Loucy (cell line): ENCODE data around the gene N4BP2L2.

Source experiments
- EZH2phosphoT487 ChIP-seq: fragments of 200-600 bp; IDR thresholded peaks from 2 replicates; pipeline ENCODE4 v1.6.1; 2018; ENCODE audit warnings: antibody characterized with exemption, mild to moderate bottlenecking, moderate library complexity, borderline replicate concordance
- TF ChIP-seq, protein P1 (sequence below): fragments of 200-600 bp; sonication (generic); conservative IDR thresholded peaks from 2 replicates; pipeline ENCODE4 v1.5.1; 2014; ENCODE audit warnings: mild to moderate bottlenecking, antibody characterized with exemption, low read length

DNA sequence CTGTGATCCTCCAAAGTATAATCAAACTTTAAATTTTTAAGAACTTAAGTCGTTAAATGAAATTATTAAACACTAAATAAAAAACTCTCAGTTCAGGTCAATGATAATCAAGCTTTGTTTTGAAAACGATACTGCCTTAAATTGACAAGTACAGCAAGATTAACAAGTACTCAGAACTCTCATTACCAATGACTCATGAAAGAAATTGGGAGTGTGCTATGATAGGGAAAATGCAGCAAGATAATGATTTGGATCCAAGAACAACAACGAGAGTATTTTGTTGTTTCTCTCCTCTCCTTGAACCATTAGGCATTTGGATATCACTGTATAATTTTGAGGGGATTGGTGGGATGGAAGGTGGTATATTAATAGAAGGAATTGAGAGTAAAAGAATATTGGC lies 10.2 kb downstream of the N4BP2L2 start:
- TF ChIP-seq EZH2phosphoT487, result no peak
- TF ChIP-seq, protein P1, sequence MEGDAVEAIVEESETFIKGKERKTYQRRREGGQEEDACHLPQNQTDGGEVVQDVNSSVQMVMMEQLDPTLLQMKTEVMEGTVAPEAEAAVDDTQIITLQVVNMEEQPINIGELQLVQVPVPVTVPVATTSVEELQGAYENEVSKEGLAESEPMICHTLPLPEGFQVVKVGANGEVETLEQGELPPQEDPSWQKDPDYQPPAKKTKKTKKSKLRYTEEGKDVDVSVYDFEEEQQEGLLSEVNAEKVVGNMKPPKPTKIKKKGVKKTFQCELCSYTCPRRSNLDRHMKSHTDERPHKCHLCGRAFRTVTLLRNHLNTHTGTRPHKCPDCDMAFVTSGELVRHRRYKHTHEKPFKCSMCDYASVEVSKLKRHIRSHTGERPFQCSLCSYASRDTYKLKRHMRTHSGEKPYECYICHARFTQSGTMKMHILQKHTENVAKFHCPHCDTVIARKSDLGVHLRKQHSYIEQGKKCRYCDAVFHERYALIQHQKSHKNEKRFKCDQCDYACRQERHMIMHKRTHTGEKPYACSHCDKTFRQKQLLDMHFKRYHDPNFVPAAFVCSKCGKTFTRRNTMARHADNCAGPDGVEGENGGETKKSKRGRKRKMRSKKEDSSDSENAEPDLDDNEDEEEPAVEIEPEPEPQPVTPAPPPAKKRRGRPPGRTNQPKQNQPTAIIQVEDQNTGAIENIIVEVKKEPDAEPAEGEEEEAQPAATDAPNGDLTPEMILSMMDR, result no peak
